GM19239 (cell line): ENCODE data around the gene MPL.

Source experiments
- DNase-seq: peaks from one replicate; pipeline ENCODE4 v3.0.0; 2011; ENCODE audit warnings: low spot score; ENCODE audit not compliant: insufficient read length
- FAIRE-seq: peaks from 2 replicates; lab custom pipeline; 2011; peaks lifted over from hg19 to GRCh38; lab: Jason Lieb, UNC

The MPL gene

DNA sequence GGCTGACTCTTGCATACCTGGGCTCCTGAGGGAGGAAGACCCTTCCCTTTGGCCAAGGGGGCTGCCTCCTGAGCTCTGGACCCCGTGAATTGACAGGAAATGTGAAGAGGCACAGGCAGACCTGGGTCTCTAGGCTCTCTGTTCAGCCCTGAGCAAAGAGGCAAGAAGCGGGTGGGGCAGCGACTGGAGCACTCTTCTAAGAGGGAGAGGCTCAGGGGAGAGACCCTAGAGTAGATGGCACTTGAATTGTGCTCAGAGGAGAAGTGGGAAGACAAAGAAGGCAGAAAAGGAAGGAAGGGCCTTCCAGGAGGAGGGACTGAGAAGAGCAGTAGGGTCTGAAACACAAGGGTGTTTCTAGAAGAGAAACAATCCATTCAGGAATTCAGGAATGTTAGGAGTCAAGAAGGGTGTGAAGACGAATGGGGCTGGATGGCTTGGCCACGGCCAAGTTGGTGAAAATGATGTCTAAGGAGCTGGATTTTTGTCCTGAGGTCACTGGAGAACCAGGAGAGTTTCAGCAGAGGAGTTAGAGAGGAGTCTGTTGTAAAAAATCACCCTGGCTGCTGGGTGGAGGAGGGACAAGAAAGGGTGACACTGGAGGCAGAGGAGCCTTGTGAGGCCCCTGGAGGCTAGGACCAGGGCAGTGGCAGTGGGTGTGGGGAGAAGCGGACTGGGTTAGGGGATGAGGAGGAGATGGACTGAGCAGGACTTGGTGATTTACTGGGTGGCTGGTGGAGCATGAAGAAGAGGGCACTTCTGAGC lies 31.5 kb upstream of the MPL start:
- DNase-seq (no peak), FAIRE-seq (no peak)

DNA sequence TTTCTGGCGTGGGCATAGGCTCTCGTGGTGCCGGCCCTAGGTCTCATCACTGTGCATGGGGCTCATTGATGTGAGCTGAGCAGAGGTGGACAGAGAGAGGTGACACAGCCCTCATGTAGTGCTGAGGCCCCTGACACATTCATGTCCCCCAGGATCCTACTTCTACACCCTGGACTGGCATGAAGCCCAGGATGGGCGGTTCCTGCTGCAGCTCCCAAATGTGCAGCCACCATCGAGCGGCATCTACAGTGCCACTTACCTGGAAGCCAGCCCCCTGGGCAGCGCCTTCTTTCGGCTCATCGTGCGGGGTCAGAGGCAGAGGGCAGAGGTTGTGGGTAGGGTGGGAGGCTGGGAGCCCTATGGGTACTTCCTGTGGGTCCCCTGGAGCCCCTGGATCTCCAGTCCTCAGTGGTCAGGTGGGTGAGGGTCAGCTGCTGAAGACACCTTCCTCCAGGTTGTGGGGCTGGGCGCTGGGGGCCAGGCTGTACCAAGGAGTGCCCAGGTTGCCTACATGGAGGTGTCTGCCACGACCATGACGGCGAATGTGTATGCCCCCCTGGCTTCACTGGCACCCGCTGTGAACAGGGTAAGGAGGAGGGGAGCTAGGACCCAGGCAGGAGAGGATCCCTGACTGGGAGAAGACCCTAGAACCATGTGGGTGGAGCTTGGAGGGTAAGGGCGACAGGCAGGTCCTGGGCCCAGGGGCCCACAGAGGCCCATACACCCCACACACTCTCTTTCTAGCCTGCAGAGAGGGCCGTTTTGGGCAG lies 30.7 kb upstream of the MPL start:
- FAIRE-seq, result no peak
- DNase-seq, result no peak

DNA sequence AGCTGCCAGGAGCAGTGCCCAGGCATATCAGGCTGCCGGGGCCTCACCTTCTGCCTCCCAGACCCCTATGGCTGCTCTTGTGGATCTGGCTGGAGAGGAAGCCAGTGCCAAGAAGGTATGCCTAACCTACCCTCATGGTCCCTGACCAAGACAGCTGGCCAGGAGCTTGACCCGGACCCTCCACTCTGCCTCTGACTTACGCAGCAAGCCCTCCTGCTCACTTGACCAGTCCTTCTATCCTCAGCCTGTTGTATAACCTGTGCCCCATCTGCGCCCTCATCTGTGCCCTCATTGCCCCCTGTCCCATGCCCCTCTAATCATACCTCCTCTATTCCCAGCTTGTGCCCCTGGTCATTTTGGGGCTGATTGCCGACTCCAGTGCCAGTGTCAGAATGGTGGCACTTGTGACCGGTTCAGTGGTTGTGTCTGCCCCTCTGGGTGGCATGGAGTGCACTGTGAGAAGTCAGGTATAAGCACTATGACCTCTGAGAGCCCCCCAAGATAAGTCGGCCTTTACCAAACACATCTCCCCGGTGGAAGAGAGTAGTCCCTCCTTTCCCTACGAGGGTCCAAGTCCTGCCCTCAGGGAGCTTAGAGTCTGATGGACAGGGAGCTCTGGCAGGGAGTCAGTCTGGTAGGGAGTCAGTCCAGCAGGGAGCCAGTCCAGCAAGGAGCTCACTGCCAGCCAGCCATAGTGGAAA lies 30.0 kb upstream of the MPL start:
- DNase-seq (no peak), FAIRE-seq (no peak)

DNA sequence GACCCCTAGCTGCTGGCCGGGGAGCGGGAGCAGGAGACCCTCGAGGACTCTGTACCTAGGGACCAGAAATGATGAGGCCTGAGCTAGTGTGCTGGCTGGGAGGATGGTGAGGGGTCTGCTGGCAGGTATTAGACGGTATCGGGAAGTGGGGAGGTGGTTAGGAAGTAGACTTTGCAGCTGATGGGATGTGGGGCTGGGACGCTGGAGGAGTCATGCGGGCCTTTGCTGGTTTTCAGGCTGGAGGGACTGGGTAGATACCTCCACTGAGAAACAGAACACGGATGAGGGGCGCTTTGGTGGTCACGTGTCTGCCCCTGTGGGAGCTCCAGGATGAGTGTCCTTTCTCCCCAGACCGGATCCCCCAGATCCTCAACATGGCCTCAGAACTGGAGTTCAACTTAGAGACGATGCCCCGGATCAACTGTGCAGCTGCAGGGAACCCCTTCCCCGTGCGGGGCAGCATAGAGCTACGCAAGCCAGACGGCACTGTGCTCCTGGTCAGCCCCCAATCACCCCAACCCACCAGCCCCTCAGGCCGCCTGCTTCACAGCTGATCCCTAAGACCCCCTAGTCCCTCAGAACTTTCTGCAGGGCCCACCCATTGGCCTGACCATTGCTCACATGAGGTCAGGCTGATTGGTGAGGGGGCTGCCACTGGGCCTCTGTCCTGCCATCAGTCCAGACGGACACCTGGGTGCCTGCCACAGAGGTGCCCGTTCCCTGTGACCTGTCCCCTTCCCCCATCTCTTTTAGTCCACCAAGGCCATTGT lies 28.8 kb upstream of the MPL start:
- FAIRE-seq, result no peak
- no peak for DNase-seq

DNA sequence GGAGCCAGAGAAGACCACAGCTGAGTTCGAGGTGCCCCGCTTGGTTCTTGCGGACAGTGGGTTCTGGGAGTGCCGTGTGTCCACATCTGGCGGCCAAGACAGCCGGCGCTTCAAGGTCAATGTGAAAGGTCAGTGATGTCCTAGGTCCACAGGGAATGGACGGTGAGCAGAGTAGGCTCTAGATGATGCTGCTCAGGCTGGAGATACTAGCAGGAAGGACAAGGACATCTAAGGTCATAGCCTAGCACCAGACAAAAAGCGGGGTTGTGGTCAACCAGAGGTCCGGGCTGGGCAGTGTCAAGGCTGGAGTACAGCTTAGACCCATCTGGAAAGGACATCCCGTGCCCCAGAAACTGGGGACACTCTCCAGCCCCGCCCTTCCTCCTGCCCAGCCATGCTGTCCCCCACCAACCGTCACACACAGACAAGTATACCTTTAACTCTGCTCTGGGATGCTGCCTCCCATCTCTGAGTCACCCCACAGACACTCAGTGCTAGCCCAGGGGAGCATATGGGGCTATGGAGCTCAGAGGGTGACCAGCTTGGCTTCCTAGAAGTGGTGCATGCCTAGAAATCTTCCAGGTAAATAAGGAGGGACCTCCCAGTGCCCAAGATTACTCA lies 28.1 kb upstream of the MPL start:
- DNase-seq, result no peak
- FAIRE-seq, result no peak

DNA sequence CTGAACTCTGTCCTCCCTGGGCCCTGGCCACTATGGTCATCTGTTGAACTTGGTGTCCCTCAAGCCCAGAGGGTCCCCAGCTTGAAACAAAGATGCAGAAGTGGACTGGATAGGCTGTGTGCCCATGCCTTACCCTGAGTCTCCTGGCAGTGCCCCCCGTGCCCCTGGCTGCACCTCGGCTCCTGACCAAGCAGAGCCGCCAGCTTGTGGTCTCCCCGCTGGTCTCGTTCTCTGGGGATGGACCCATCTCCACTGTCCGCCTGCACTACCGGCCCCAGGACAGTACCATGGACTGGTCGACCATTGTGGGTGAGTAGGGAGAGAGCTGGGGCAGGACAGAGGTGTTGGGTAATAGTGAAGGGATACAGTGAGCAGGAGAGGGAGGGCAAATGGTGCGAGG lies 26.1 kb upstream of the MPL start:
- DNase-seq, result no peak
- FAIRE-seq, result no peak

DNA sequence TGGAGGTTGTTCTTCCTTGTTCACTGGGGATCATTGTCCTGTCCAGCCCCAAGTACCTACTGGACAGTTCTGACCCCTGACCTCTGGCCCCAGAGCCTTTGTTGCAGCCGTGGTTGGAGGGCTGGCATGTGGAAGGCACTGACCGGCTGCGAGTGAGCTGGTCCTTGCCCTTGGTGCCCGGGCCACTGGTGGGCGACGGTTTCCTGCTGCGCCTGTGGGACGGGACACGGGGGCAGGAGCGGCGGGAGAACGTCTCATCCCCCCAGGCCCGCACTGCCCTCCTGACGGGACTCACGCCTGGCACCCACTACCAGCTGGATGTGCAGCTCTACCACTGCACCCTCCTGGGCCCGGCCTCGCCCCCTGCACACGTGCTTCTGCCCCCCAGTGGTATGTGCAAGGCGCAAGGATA lies 25.4 kb upstream of the MPL start:
- no peak for DNase-seq
- FAIRE-seq, result no peak

DNA sequence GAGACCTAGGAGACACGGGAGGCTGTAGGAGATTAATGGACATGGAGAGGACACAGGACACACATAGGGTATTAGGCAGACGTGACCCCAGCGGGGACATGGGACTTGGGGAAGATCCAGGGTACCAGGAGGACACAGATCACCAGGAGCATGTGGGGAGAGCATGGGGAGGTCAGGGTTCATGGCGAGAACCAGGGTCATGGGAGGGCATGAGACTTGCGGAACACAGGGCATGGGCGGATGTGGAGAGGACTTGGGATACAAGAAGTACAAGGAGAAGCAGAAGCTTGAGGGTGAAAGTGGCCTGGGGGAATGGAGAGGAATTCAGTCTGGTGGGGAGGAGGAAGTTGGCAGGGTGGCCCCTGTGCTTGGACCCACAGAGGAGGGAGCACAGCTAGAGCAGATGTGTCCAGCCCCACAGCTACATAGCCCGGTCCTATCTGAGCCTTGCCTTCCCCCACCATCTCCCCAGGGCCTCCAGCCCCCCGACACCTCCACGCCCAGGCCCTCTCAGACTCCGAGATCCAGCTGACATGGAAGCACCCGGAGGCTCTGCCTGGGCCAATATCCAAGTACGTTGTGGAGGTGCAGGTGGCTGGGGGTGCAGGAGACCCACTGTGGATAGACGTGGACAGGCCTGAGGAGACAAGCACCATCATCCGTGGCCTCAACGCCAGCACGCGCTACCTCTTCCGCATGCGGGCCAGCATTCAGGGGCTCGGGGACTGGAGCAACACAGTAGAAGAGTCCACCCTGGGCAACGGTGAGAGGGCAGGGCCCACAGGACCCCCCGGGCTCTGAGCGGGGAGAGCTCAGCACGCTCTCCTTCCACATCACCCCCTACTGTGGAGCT lies 24.7 kb upstream of the MPL start:
- DNase-seq (no peak), FAIRE-seq (no peak)

DNA sequence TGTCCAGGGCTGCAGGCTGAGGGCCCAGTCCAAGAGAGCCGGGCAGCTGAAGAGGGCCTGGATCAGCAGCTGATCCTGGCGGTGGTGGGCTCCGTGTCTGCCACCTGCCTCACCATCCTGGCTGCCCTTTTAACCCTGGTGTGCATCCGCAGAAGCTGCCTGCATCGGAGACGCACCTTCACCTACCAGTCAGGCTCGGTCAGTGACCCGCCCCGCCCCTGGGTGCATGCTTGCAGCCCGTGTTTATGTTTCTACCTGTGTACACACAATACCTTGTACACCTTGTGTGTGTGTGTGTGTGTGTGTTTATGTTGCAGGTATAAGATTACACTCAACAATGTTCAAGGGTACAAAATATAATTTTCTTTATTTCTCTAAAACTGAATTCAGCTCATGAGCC lies 23.8 kb upstream of the MPL start:
- no peak for FAIRE-seq

DNA sequence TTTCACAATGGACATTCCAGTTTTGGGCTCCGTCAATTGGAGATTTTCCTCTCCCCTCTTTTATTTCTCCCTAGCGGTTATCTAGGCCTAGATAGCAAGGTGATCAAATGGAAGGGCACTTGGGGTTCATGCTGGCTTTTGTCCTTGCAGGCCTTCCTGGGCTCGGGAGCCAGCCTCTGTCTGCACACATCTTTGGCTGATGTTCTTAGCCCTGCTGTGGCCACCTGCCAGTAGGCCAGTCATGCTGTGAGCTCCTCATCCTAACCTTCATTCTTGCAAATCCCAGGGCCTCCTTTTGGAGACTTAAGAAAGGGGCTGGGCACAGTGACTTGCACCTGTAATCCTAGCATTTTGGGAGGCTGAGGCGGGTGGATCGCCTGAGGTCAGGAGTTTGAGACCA lies 23.4 kb upstream of the MPL start:
- no peak for DNase-seq
- FAIRE-seq, result no peak

More for the DNA sequence above, 23.8 kb upstream of the MPL start:
- DNase-seq, result no peak

DNA sequence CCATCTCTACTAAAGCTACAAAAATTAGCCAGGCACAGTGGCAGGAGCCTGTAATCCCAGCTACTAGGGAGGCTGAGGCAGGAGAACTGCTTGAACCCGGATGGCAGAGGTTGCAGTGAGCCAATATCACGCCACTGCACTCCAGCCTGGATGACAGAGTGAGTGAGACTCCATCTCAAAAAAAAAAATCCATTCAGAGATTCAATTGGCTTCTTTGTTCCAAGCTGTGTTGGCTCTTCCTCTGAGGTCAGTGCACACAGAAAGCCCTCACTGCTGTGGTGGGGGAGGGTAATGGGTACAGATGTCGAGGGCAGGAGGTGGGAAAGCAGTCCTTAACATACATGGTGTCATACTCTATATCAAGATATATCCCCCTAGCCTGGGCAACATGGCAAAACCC lies 22.1 kb upstream of the MPL start:
- FAIRE-seq, result no peak

DNA sequence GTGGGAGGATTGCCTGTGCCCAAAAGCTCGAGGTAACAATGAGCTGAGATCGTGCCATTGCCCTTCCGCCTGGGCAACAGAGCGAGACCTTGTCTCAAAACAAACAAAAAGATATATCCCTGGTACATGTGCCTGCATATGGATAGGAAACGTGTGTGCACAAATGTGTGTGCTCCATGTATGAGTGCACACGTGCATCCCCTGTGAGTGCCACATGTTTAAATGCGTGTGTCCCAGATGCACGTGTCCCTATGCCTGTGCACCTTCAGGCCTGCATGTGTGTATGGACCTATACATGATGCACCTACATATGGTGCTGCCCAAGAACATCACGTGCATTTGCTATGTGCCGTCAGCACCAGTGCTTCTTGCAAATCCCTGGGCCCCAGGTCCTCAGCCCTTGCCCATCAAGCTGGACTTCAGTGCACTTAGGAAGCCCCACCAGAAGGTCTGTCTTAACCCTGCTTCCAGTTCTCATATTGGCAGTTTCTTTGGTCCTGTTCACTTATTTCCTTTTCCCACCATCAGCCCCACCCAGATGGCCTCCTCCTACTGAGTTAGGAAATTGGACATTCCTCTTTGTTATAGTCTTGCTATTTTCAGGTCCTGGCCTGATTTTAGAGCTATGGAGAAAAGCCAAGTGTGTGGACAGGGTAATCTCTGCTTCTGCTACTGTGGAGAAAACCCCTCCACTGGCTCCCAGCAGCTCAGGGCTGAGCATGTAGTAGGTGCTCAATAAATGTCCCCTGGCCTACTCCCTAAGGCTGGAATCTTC lies 21.5 kb upstream of the MPL start:
- DNase-seq, result no peak
- no peak for FAIRE-seq

More for the DNA sequence above, 22.1 kb upstream of the MPL start:
- DNase-seq, result no peak

DNA sequence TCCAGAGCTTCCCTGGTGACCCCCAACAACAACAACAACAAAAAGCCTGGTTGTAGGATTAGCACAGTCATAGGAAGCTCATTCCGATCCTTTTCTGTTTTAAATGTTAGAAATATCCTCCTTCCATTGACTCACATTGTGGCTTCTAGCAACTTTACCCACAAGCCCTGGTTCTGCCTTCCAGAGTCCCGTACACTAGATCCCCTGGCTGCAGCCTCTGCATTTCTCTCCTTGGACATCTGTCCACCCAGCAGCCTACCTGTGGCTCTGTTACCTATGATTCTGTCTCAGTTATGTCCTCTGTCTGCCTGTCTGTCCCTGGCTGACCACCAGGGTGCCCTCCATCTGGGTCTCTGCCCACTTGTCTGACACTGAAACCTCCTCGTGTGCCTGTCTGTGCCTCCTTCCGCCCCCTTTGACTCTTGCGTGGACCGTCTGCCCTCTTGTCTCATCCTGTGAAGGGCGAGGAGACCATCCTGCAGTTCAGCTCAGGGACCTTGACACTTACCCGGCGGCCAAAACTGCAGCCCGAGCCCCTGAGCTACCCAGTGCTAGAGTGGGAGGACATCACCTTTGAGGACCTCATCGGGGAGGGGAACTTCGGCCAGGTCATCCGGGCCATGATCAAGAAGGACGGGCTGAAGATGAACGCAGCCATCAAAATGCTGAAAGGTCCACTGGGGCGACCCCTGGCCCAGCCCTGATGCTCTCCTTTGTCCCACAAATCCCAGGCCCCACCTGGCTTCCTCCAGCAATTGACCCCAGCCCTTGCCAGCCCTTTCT lies 20.7 kb upstream of the MPL start:
- no peak for FAIRE-seq
- DNase-seq, result no peak

DNA sequence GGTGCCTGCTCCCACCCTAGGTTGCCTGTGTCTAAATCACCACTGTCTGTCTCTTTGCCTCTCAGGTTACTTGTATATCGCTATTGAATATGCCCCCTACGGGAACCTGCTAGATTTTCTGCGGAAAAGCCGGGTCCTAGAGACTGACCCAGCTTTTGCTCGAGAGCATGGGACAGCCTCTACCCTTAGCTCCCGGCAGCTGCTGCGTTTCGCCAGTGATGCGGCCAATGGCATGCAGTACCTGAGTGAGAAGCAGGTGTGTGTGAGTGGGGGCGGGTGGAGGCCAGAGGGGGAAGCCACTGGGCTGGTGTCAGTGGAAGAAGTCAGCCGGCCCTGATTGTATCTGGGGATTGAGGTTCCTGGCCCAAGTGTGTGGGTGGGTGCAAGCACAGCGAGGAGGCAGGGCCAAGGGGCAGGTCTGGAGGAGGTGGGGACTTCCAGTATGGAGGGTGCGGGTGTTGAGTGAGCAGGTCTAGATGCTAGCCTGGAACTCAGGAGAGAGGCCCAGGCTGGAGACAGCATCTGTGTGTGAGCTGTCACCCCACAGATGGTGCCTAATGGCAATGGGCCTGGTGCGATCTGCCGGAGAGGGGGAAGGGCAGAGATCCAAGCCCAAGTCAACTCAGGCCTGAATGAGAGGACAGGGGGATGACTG lies 19.7 kb upstream of the MPL start:
- FAIRE-seq (no peak), DNase-seq (no peak)

DNA sequence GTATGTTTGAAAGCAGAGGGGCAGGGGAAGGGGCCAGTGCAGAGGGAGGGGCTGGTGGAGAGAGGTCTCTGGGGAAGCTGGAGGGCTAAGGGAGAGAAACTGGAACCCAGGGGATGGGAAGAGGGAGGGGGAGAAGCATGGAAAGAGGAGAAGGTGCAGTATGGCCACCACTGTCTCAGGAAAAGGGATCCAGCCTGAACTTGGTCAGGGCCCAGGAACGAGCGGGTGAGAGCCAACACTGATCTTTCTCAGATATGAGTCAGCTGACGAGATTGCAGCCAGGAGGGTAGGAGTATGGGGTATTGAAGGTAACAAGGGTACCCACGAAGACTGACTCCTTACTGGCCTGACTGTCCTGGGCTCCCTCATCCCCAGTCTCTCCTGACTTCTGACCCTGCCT lies 18.8 kb upstream of the MPL start:
- DNase-seq (no peak), FAIRE-seq (no peak)

DNA sequence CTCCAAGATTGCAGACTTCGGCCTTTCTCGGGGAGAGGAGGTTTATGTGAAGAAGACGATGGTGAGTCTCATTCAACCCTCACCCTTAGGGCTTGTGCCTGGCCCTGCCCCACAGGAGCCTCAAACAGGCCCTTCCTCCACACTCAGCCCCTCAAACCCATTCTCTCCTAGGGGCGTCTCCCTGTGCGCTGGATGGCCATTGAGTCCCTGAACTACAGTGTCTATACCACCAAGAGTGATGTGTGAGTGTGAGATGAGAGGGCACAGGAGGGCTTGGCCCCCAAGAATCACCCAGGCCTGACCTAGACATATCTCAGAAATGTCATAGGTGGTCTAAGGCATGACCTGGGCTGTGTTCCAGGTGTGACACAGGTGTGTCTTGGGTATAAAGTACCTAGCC lies 18.3 kb upstream of the MPL start:
- FAIRE-seq, result no peak
- no peak for DNase-seq

DNA sequence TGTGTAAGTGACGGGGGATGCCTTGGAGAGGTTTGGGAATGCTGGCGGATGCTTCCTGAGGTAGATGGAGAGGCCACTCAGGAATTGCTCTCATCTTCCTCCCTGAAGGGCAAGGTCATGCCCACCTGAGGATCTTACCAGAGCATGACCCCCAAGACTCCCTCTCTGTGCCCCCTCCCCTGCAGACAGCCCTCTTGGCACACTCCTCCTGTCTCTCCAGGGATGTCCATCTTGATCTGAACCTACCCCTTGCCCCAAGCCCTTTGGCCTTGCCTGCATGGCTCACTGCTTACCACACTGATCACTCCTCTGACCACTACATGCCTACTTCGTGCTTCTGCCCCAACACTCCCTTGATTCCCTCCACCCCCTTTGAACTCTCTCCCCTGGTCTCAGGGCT lies 17.9 kb upstream of the MPL start:
- no peak for FAIRE-seq
- no peak for DNase-seq
